ENCODE data around the gene FBXO44. TPM values are rescaled to one million over a fixed set of nuclear protein-coding genes. Genes with fewer than 3 reads are reported as not detected.
A peak's percentile ranks its signal among the peaks of the same experiment; 100 is the strongest.
"Not testable (repeated sequence)": the region's sequence is repeated elsewhere in the genome, so short reads cannot be mapped to it uniquely, and the experiment has no call there.

FBXO44 gene
- polyA plus RNA-seq, 1 donor from 2014 or later = 119 TPM

- not testable (repeated sequence) for H3K27ac ChIP-seq (ENCODE audit: low read length); H3F3A ChIP-seq (ENCODE audit: insufficient read depth, low read length, poor library complexity, severe bottlenecking); H3K9ac ChIP-seq (ENCODE audit: low read length); H3K79me2 ChIP-seq (replicated peaks; ENCODE audit: insufficient read depth, low read length); H3K4me3 ChIP-seq (ENCODE audit: low read length); H3K9me2 ChIP-seq (ENCODE audit: insufficient read depth, low read length); H3K4me2 ChIP-seq (ENCODE audit: low read length); H2AFZ ChIP-seq (ENCODE audit: low read depth, low read length); H3K36me3 ChIP-seq (ENCODE audit: insufficient read depth, low read length); H3K9me3 ChIP-seq (ENCODE audit: low read length); H3K27me3 ChIP-seq (ENCODE audit: insufficient read depth, low read depth, low read length); H4K20me1 ChIP-seq (ENCODE audit: insufficient read depth)
- TF ChIP-seq CTCF (IDR thresholded peaks at IDR 0.05; ENCODE audit: poor library complexity, severe bottlenecking) (peak; percentile 98), MXI1 (conservative IDR thresholded peaks at IDR 0.05; ENCODE audit: poor library complexity, severe bottlenecking) (peak; percentile 33), SMC3 (conservative IDR thresholded peaks at IDR 0.05; ENCODE audit: poor library complexity) (peak; percentile 98), RAD21 (conservative IDR thresholded peaks at IDR 0.05) (peak; percentile 100)
Measured at GRCh38 chr1:11642418-11643017, 12.2 kb upstream of the FBXO44 start.

GRCh38 chr1:11643782-11644181, 10.9 kb upstream of the FBXO44 start:
- Histone ChIP-seq H3K9me2 (ENCODE audit: insufficient read depth, low read length) (no peaks in the 10 kb centered on the region), H3K27me3 (ENCODE audit: insufficient read depth, low read depth, low read length) (no peaks in the 10 kb centered on the region), H3K79me2 (replicated peaks; ENCODE audit: insufficient read depth, low read length) (no peaks in the 10 kb centered on the region), H3K36me3 (ENCODE audit: insufficient read depth, low read length) (no peaks in the 10 kb centered on the region), H3K4me3 (ENCODE audit: low read length) (no peak overlapping the region), H3K9ac (ENCODE audit: low read length) (peak overlapping the region; percentile 4), H3K9me3 (ENCODE audit: low read length) (no peaks in the 10 kb centered on the region), H3K27ac (ENCODE audit: low read length) (peak overlapping the region; percentile 47), H4K20me1 (ENCODE audit: insufficient read depth) (no peaks in the 10 kb centered on the region), H2AFZ (ENCODE audit: low read depth, low read length) (no peak overlapping the region), H3F3A (ENCODE audit: insufficient read depth, low read length, poor library complexity, severe bottlenecking) (no peaks in the 10 kb centered on the region), H3K4me2 (ENCODE audit: low read length) (no peak overlapping the region)
- no peak for TF ChIP-seq RAD21 (conservative IDR thresholded peaks at IDR 0.05)
- TF ChIP-seq TAF1 (IDR thresholded peaks at IDR 0.05; ENCODE audit: low read depth) = no peak
- TF ChIP-seq EP300 (conservative IDR thresholded peaks at IDR 0.05; ENCODE audit: poor library complexity, severe bottlenecking) = no peak
- no peak for TF ChIP-seq MXI1 (conservative IDR thresholded peaks at IDR 0.05; ENCODE audit: poor library complexity, severe bottlenecking)
- no peak for TF ChIP-seq POLR2AphosphoS5 (IDR thresholded peaks at IDR 0.05)
- TF ChIP-seq REST (IDR thresholded peaks at IDR 0.05; ENCODE audit: borderline replicate concordance) = no peak
- no peak for TF ChIP-seq CTCF (IDR thresholded peaks at IDR 0.05; ENCODE audit: poor library complexity, severe bottlenecking)
- TF ChIP-seq EZH2 (IDR thresholded peaks at IDR 0.05; ENCODE audit: borderline replicate concordance, insufficient read depth, low read length, poor library complexity, severe bottlenecking) = no peak
- no peak for TF ChIP-seq SMC3 (conservative IDR thresholded peaks at IDR 0.05; ENCODE audit: poor library complexity)
